GM23338 (cell line): ENCODE data around the gene SLITRK2.
A peak's percentile ranks its signal among the peaks of the same experiment; 100 is the strongest.

Source experiments
- CTCF ChIP-seq, 2 experiments: fragments of 200-600 bp in 1 of 2; sonication (generic) in 1 of 2; conservative IDR thresholded peaks; 2 replicates each; pipeline versions ENCODE4 v1.5.1 to v1.6.1; 2016 to 2017; ENCODE audit warnings: antibody characterized with exemption in 2 of 2, low read depth in 2 of 2, mild to moderate bottlenecking in 2 of 2, moderate library complexity in 1 of 2
- EZH2 ChIP-seq: fragments of 200-600 bp; sonication (generic); IDR thresholded peaks from one replicate; pipeline ENCODE4 v1.8.0; 2017; ENCODE audit warnings: antibody characterized with exemption, mild to moderate bottlenecking, low read depth; ENCODE audit not compliant: unreplicated experiment
- POLR2AphosphoS5 ChIP-seq: IDR thresholded peaks from 2 replicates; pipeline ENCODE4 v1.6.1; 2016; ENCODE audit warnings: antibody characterized with exemption, low read depth
- ZNF331 ChIP-seq: fragments of 250-450 bp; sonication (Bioruptor Pico); IDR thresholded peaks from 2 replicates; pipeline ENCODE4 v1.5.0; 2020; ENCODE audit warnings: low read depth, mild to moderate bottlenecking, moderate library complexity
- TF ChIP-seq, protein P1 (sequence below): IDR thresholded peaks from one replicate; pipeline ENCODE4 v1.6.1; 2018; ENCODE audit warnings: antibody characterized with exemption; ENCODE audit not compliant: unreplicated experiment

- TF ChIP-seq EZH2 (no peak), ZNF331 (CRISPR knock-in tag) (no peak), CTCF (conservative IDR thresholded peaks at IDR 0.05; ENCODE audit: low read depth in 2 of 2) (peak; percentile 45 to 50), POLR2AphosphoS5 (no peak)
- TF ChIP-seq, protein P1, sequence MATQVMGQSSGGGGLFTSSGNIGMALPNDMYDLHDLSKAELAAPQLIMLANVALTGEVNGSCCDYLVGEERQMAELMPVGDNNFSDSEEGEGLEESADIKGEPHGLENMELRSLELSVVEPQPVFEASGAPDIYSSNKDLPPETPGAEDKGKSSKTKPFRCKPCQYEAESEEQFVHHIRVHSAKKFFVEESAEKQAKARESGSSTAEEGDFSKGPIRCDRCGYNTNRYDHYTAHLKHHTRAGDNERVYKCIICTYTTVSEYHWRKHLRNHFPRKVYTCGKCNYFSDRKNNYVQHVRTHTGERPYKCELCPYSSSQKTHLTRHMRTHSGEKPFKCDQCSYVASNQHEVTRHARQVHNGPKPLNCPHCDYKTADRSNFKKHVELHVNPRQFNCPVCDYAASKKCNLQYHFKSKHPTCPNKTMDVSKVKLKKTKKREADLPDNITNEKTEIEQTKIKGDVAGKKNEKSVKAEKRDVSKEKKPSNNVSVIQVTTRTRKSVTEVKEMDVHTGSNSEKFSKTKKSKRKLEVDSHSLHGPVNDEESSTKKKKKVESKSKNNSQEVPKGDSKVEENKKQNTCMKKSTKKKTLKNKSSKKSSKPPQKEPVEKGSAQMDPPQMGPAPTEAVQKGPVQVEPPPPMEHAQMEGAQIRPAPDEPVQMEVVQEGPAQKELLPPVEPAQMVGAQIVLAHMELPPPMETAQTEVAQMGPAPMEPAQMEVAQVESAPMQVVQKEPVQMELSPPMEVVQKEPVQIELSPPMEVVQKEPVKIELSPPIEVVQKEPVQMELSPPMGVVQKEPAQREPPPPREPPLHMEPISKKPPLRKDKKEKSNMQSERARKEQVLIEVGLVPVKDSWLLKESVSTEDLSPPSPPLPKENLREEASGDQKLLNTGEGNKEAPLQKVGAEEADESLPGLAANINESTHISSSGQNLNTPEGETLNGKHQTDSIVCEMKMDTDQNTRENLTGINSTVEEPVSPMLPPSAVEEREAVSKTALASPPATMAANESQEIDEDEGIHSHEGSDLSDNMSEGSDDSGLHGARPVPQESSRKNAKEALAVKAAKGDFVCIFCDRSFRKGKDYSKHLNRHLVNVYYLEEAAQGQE: no peak
Measured at GRCh38 chrX:145825896-145826295, 8.3 kb downstream of the SLITRK2 start.
